ENCODE measurements around the gene INPP5F. TPM values are rescaled to one million over a fixed set of nuclear protein-coding genes. Genes with fewer than 3 reads are reported as not detected.

The INPP5F gene, protein sequence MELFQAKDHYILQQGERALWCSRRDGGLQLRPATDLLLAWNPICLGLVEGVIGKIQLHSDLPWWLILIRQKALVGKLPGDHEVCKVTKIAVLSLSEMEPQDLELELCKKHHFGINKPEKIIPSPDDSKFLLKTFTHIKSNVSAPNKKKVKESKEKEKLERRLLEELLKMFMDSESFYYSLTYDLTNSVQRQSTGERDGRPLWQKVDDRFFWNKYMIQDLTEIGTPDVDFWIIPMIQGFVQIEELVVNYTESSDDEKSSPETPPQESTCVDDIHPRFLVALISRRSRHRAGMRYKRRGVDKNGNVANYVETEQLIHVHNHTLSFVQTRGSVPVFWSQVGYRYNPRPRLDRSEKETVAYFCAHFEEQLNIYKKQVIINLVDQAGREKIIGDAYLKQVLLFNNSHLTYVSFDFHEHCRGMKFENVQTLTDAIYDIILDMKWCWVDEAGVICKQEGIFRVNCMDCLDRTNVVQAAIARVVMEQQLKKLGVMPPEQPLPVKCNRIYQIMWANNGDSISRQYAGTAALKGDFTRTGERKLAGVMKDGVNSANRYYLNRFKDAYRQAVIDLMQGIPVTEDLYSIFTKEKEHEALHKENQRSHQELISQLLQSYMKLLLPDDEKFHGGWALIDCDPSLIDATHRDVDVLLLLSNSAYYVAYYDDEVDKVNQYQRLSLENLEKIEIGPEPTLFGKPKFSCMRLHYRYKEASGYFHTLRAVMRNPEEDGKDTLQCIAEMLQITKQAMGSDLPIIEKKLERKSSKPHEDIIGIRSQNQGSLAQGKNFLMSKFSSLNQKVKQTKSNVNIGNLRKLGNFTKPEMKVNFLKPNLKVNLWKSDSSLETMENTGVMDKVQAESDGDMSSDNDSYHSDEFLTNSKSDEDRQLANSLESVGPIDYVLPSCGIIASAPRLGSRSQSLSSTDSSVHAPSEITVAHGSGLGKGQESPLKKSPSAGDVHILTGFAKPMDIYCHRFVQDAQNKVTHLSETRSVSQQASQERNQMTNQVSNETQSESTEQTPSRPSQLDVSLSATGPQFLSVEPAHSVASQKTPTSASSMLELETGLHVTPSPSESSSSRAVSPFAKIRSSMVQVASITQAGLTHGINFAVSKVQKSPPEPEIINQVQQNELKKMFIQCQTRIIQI
- total RNA-seq = 10 to 100 TPM; 17.1 to 23.7 TPM

DNA sequence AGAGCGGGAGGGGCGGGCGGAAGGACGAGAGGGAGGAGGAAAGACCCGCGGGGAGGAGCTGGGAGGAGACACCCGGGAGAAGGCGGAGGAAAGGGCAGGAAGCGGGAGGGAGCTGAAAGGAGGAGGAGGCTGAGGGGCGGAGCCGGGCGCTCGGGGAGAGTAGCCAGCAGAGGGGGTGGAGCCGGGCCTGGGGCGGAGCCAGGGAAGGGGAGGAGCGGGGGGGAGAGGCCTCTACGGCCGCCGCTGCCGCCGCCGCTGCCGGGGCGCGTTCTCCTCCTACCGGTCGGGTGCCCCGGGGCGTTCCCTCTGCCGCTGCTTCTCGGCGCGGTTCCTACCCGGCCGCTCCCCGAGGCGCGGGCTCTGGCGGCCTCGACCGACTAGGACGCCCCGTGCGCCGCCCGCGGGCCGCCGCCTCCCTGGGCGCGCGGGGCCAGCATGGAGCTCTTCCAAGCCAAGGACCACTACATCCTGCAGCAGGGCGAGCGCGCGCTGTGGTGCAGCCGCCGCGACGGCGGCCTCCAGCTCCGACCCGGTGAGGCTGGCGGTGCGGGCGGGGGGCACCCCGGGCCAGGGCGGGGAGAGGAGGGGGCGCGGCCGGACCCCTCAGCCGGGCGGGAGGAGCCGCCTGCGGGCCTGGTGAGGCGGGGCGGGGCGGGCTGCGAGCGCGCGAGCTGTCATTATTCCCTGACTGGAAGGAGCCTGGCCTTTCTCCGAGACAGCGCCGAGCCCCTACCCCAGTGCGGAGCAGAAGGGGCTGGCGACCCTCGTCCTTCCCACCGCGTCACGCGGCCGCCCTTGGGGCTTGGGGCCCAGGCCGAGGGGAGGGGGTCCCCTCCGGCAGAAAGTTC, at the start of gene INPP5F:
INPP5F (plus strand) TSS at position 223 of the 848 bp plus-strand sequence; CDS start at position 436, 213 bp downstream.
- H3K36me3 ChIP-seq = no peaks in the 10 kb centered on the region
- no peaks in the 10 kb centered on the region for H3K9me3 ChIP-seq
- peak; percentile 41 for TF ChIP-seq CTCF (IDR thresholded peaks at IDR 0.05)
- peaks cover 14 to 25% of the 10 kb centered on the region in 2 donors for H3K4me1 ChIP-seq (ENCODE audit: control insufficient read depth in 1 of 2, low read depth in 2 of 2)
- DNase-seq (ENCODE audit: low spot score) (peak; percentile 97), ATAC-seq (ENCODE audit: insufficient number of reproducible peaks, low FRiP score, low read depth) (peak; percentile 99)
- H3K27me3 ChIP-seq (replicated peaks; ENCODE audit: insufficient read depth) = no peaks in the 10 kb centered on the region
- H3K4me3 ChIP-seq = peak within 1 kb of the TSS; percentile 83
- peak within 1 kb of the TSS; percentile 84 to 93 for H3K27ac ChIP-seq

- Histone ChIP-seq H3K36me3 (peaks cover 44% of the 10 kb centered on the region), H3K4me3 (no peak overlapping the region), H3K27ac (no peak overlapping the region), H3K9me3 (no peaks in the 10 kb centered on the region), H3K27me3 (replicated peaks; ENCODE audit: insufficient read depth) (no peaks in the 10 kb centered on the region), H3K4me1 (ENCODE audit: control insufficient read depth in 1 of 2, low read depth in 2 of 2) (peaks cover 31 to 41% of the 10 kb centered on the region in 2 donors)
- no peak for ATAC-seq (ENCODE audit: insufficient number of reproducible peaks, low FRiP score, low read depth)
- no peak for DNase-seq (ENCODE audit: low spot score)
- no peak for TF ChIP-seq CTCF (IDR thresholded peaks at IDR 0.05)
Measured at GRCh38 chr10:119677126-119677525, 48.7 kb upstream of the INPP5F start.

DNA sequence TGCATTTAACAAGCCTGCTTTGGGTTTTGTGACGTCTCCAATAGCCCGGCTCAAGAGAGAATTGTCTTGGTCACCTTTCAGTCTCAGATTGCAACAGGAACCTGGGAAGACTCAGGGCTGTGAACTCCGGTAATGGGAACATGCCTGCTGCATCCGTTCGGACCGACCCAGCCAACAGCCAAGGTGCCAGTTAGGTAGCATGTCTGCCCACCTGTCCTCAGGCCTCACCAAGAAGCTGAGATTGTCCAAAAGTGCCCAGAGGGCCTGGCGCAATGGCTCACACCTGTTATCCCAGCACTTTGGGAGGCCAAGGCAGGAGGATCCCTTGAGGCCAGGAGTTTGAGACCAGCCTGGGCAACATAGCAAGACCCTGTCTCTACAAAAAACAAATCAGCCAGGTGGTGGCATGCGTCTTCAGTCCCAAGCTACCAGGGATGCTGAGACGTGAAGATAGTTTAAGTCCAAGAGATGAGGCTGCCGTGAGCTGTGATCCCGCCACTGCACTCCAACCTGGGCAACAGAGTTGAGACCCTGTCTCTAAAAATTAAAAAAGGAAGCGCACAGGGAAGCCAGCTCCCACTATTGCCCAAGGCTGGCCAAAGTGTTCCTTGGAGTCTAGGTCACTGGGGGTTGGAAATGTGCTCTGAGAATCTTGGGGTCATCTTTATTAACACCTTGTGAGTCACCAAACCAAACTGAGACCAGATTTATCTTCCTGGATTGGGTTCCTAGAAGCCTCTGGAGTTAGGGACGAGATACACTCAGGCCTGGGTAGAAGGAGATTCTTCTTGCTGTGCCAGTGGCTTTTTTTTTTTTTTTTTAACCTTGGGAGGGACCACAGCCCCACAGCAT, 47.7 kb upstream of the INPP5F start:
- ATAC-seq (ENCODE audit: insufficient number of reproducible peaks, low FRiP score, low read depth) = no peak
- peaks cover 34% of the 10 kb centered on the region for H3K36me3 ChIP-seq
- H3K27ac ChIP-seq = peak overlapping the region; percentile 85 to 90
- H3K9me3 ChIP-seq = no peaks in the 10 kb centered on the region
- DNase-seq (ENCODE audit: low spot score) = no peak
- H3K4me1 ChIP-seq (ENCODE audit: control insufficient read depth in 1 of 2, low read depth in 2 of 2) = peaks cover 38 to 47% of the 10 kb centered on the region in 2 donors
- no peak for TF ChIP-seq CTCF (IDR thresholded peaks at IDR 0.05)
- no peaks in the 10 kb centered on the region for H3K27me3 ChIP-seq (replicated peaks; ENCODE audit: insufficient read depth)
- H3K4me3 ChIP-seq = no peak overlapping the region

- DNase-seq (ENCODE audit: low spot score) = no peak
- H3K27ac ChIP-seq = peak overlapping the region; percentile 66 to 87
- no peak for ATAC-seq (ENCODE audit: insufficient number of reproducible peaks, low FRiP score, low read depth)
- H3K4me3 ChIP-seq = no peak overlapping the region
- no peak for TF ChIP-seq CTCF (IDR thresholded peaks at IDR 0.05)
- no peaks in the 10 kb centered on the region for H3K9me3 ChIP-seq
- H3K27me3 ChIP-seq (replicated peaks; ENCODE audit: insufficient read depth) = no peaks in the 10 kb centered on the region
- peaks cover 22% of the 10 kb centered on the region for H3K36me3 ChIP-seq
- H3K4me1 ChIP-seq (ENCODE audit: control insufficient read depth in 1 of 2, low read depth in 2 of 2) = peaks cover 38 to 47% of the 10 kb centered on the region in 2 donors
Measured at GRCh38 chr10:119679480-119679829, 46.4 kb upstream of the INPP5F start.

Data from thoracic aorta (tissue), 2 donors.